HG03095 (cell line): ENCODE data around the gene FADS2.

ENCODE experiments used
- ATAC-seq: cut with Tn5 transposase; IDR thresholded peaks from one replicate; pipeline ENCODE4 v1.9.1; 2021; ENCODE audit warnings: moderate library complexity; ENCODE audit not compliant: unreplicated experiment

Gene FADS2

GRCh38 chr11:61846362-61847020 lies 18.4 kb downstream of the FADS2 start:
- no peak for ATAC-seq

- ATAC-seq, result no peak
Observed at GRCh38 chr11:61847914-61848581, 19.9 kb downstream of the FADS2 start.

- no peak for ATAC-seq
Observed at GRCh38 chr11:61848631-61849030, 20.5 kb downstream of the FADS2 start.

- ATAC-seq, result no peak
Observed at GRCh38 chr11:61850687-61851086, 22.6 kb downstream of the FADS2 start.

- ATAC-seq, result no peak
Observed at GRCh38 chr11:61851113-61851899, 23.2 kb downstream of the FADS2 start.

- ATAC-seq, result no peak
Observed at GRCh38 chr11:61851900-61852295, 23.8 kb downstream of the FADS2 start.

- no peak for ATAC-seq
Observed at GRCh38 chr11:61853698-61854169, 25.6 kb downstream of the FADS2 start.

GRCh38 chr11:61854206-61854895 lies 26.3 kb downstream of the FADS2 start:
- no peak for ATAC-seq

- ATAC-seq, result no peak
Observed at GRCh38 chr11:61854966-61855714, 27.0 kb downstream of the FADS2 start.

GRCh38 chr11:61855939-61856680 lies 28.0 kb downstream of the FADS2 start:
- no peak for ATAC-seq

GRCh38 chr11:61860054-61860903 lies 32.2 kb downstream of the FADS2 start:
- no peak for ATAC-seq

- ATAC-seq, result no peak
Observed at GRCh38 chr11:61861634-61862033, 33.5 kb downstream of the FADS2 start.

- ATAC-seq, result no peak
Observed at GRCh38 chr11:61862714-61863547, 34.8 kb downstream of the FADS2 start.

GRCh38 chr11:61863548-61864081 lies 35.5 kb downstream of the FADS2 start:
- no peak for ATAC-seq

GRCh38 chr11:61864814-61865775 lies 37.0 kb downstream of the FADS2 start:
- no peak for ATAC-seq

- ATAC-seq, result no peak
Observed at GRCh38 chr11:61866231-61866957, 38.3 kb downstream of the FADS2 start.
